K562 (cell line): ENCODE measurements around the gene GPR108. TPM values are rescaled to one million over a fixed set of nuclear protein-coding genes. Genes with fewer than 3 reads are reported as not detected.

ENCODE experiments used
- ARID3A ChIP-seq: IDR thresholded peaks from 2 replicates; pipeline ENCODE4 v1.6.1; 2012; ENCODE audit warnings: low read depth, low read length, improper control_type of control experiment, borderline replicate concordance
- ASH1L ChIP-seq: fragments of 450-650 bp; IDR thresholded peaks from 2 replicates; pipeline ENCODE4 v1.6.1; 2018; ENCODE audit warnings: borderline replicate concordance, mild to moderate bottlenecking, low read depth; ENCODE audit not compliant: partially characterized antibody
- FOXJ3 ChIP-seq: sonication (generic); formaldehyde crosslinking; IDR thresholded peaks from 2 replicates; pipeline ENCODE4 v1.4.0; 2020; ENCODE audit warnings: mild to moderate bottlenecking, missing genetic modification reagents
- IFI16 ChIP-seq: fragments of 250-450 bp; sonication (Bioruptor Pico); IDR thresholded peaks from 2 replicates; pipeline ENCODE4 v2.1.2; 2022; ENCODE audit warnings: mild to moderate bottlenecking, inconsistent platforms
- ILK ChIP-seq: fragments of 450-650 bp; IDR thresholded peaks from 2 replicates; pipeline ENCODE4 v1.6.1; 2016; ENCODE audit warnings: missing genetic modification characterization, low read depth, mild to moderate bottlenecking, missing compliant biosample characterization, moderate library complexity, borderline replicate concordance
- MCM2 ChIP-seq: fragments of 450-650 bp; IDR thresholded peaks from 2 replicates; pipeline ENCODE4 v1.6.1; 2017; ENCODE audit warnings: low read depth, mild to moderate bottlenecking
- MCM5 ChIP-seq: fragments of 450-650 bp; IDR thresholded peaks from 2 replicates; pipeline ENCODE4 v1.6.1; 2016; ENCODE audit warnings: low read depth
- MCM7 ChIP-seq, 2 experiments: fragments of 450-650 bp; IDR thresholded peaks; 2 replicates each; pipeline ENCODE4 v1.6.1; 2016 to 2018
- MXI1 ChIP-seq: IDR thresholded peaks from 2 replicates; pipeline ENCODE4 v1.6.1; 2011; ENCODE audit warnings: low read depth, mild to moderate bottlenecking, improper control_type of control experiment, low read length
- NUFIP1 ChIP-seq: fragments of 450-650 bp; IDR thresholded peaks from 2 replicates; pipeline ENCODE4 v1.6.1; 2018; ENCODE audit not compliant: partially characterized antibody
- PRPF4 ChIP-seq: fragments of 200-400 bp; formaldehyde crosslinking; IDR thresholded peaks from one replicate; pipeline ENCODE4 v1.6.1; 2017; ENCODE audit warnings: low read length, low read depth, mild to moderate bottlenecking; ENCODE audit not compliant: insufficient read depth, poor library complexity, severe bottlenecking
- PTBP1 ChIP-seq: fragments of 200-400 bp; formaldehyde crosslinking; IDR thresholded peaks from 2 replicates; pipeline ENCODE4 v1.6.1; 2017; ENCODE audit warnings: low read depth, low read length
- RBBP5 ChIP-seq: fragments of 200-600 bp; sonication (generic); IDR thresholded peaks from 2 replicates; pipeline ENCODE4 v1.6.1; 2012; ENCODE audit warnings: borderline replicate concordance, mild to moderate bottlenecking, low read length, control low read depth, inconsistent platforms; ENCODE audit not compliant: insufficient read depth, poor library complexity, severe bottlenecking
- RBM15 ChIP-seq: fragments of 200-400 bp; formaldehyde crosslinking; IDR thresholded peaks from 2 replicates; pipeline ENCODE4 v1.6.1; 2018; ENCODE audit warnings: mild to moderate bottlenecking, low read length, moderate library complexity; ENCODE audit not compliant: insufficient read depth
- RNF219 ChIP-seq: fragments of 250-450 bp; sonication (Bioruptor Pico); IDR thresholded peaks from 2 replicates; pipeline ENCODE4 v1.5.0; 2022; ENCODE audit warnings: mild to moderate bottlenecking
- SAFB2 ChIP-seq: fragments of 200-400 bp; formaldehyde crosslinking; IDR thresholded peaks from 2 replicates; pipeline ENCODE4 v1.6.1; 2018; ENCODE audit warnings: borderline replicate concordance, low read length, low read depth, moderate library complexity; ENCODE audit not compliant: severe bottlenecking
- SMARCB1 ChIP-seq: IDR thresholded peaks from 2 replicates; pipeline ENCODE4 v1.6.1; 2011; ENCODE audit warnings: improper control_type of control experiment, low read depth; ENCODE audit not compliant: insufficient read length
- SPI1 ChIP-seq: IDR thresholded peaks from 2 replicates; pipeline ENCODE4 v1.6.1; 2011; ENCODE audit warnings: low read depth, low read length, control low read depth, borderline replicate concordance
- TRIM24 ChIP-seq, 2 experiments: fragments of 450-650 bp; IDR thresholded peaks; 2 replicates each; pipeline ENCODE4 v1.6.1; 2016
- TSHZ1 ChIP-seq: fragments of 250-450 bp; sonication (Bioruptor Pico); IDR thresholded peaks from 2 replicates; pipeline ENCODE4 v1.4.0; 2020; ENCODE audit warnings: mild to moderate bottlenecking, moderate library complexity
- ZNF507 ChIP-seq: conservative IDR thresholded peaks from 2 replicates; pipeline ENCODE4 v1.6.1; 2017; ENCODE audit warnings: missing genetic modification characterization, missing compliant biosample characterization
- polyA plus RNA-seq, 8 experiments: library from polyadenylated mRNA; depleted of rRNA in 4 of 8; stranded (reverse) in 5 of 8; unstranded in 3 of 8; fragments of >200 nt; fragmentation: Nextera tagmentation in 2 of 8; fragmentation: Illumina TruSeq in 1 of 8; extraction: Ambion mirVana in 2 of 8; extraction: Trizol in 1 of 8; gene quantifications; 2 replicates each; pipeline versions ENCODE4 v1.2.1 to v1.2.3, GENCODE V29; 2011 to 2014; ENCODE audit warnings: inconsistent platforms in 1 of 8, missing spikeins in 1 of 8
- total RNA-seq, 7 experiments: library from RNA; depleted of rRNA in 6 of 7; stranded (reverse); fragments of >200 nt in 6 of 7; fragmentation: Illumina TruSeq in 2 of 7; extraction: Trizol in 2 of 7; gene quantifications; 2 replicates each; pipeline versions ENCODE4 v1.2.1 to v1.2.3, GENCODE V29; 2011 to 2021; ENCODE audit warnings: low replicate concordance in 1 of 7

GPR108 gene
- total and polyA plus RNA-seq, 9 of the 15 experiments (the other 6 are each of a cell fraction or from before 2014, with no cell fraction given): 2.4 to 33.2 (median 24.4) TPM

- no peak for TF ChIP-seq TSHZ1 (CRISPR knock-in tag)
- TF ChIP-seq FOXJ3 (CRISPR knock-in tag): no peak
- TF ChIP-seq SAFB2: no peak
- no peak for TF ChIP-seq MCM7 (IDR thresholded peaks at IDR 0.05)
- TF ChIP-seq MCM5: no peak
- TF ChIP-seq PTBP1: no peak
- peak; percentile 71; the same call in 1 of the 2 replicates for TF ChIP-seq SPI1
- no peak for TF ChIP-seq NUFIP1
- TF ChIP-seq IFI16 (CRISPR knock-in tag): no peak
- TF ChIP-seq ZNF507 (tag): no peak
- peak; percentile 79; the same call in 1 of the 2 replicates for TF ChIP-seq ARID3A
- peak; percentile 23; the same call in 1 of the 2 replicates for TF ChIP-seq MXI1
- TF ChIP-seq RBBP5: no peak
- TF ChIP-seq SMARCB1: no peak
- TF ChIP-seq ILK (tag): no peak
- TF ChIP-seq MCM2: no peak
- no peak for TF ChIP-seq RNF219 (CRISPR knock-in tag)
- TF ChIP-seq PRPF4: no peak
- no peak for TF ChIP-seq ASH1L
- no peak for TF ChIP-seq RBM15
- TF ChIP-seq TRIM24 (IDR thresholded peaks at IDR 0.05): peak; percentile 89 to 94
These were observed 54.7 kb downstream of the GPR108 start (continued) for GRCh38 chr19:6682607-6683128.
